Neutrophil (primary cell): ENCODE data around the gene DBH.

Experiments
- H3K27ac ChIP-seq: fragments of 200-600 bp; sonication (generic); 2 replicates; pipeline ENCODE4 v1.5.1; 2016; ENCODE audit warnings: mild to moderate bottlenecking, moderate library complexity
- H3K27me3 ChIP-seq: fragments of 200-600 bp; sonication (generic); 2 replicates; pipeline ENCODE4 v1.6.0; 2016; ENCODE audit warnings: mild to moderate bottlenecking
- H3K36me3 ChIP-seq: fragments of 200-600 bp; sonication (generic); 2 replicates; pipeline ENCODE4 v1.5.1; 2017
- H3K4me1 ChIP-seq, 2 experiments: fragments of 200-600 bp in 1 of 2; sonication (generic) in 1 of 2; 1 replicate in 1 of 2; 2 replicates in 1 of 2; pipeline versions ENCODE4 v1.5.1 to v1.6.1; 2013 to 2016; ENCODE audit warnings: low read depth in 1 of 2, low read length in 1 of 2, mild to moderate bottlenecking in 1 of 2, moderate library complexity in 1 of 2; ENCODE audit not compliant: control insufficient read depth in 1 of 2, insufficient read depth in 1 of 2
- H3K4me3 ChIP-seq, 2 experiments: fragments of 200-600 bp in 1 of 2; sonication (generic) in 1 of 2; 1 replicate in 1 of 2; 2 replicates in 1 of 2; pipeline ENCODE4 v1.5.1; 2013 to 2016; ENCODE audit warnings: low read depth in 1 of 2, low read length in 1 of 2, mild to moderate bottlenecking in 1 of 2, moderate library complexity in 1 of 2
- H3K9me3 ChIP-seq: fragments of 200-600 bp; sonication (generic); 2 replicates; pipeline ENCODE4 v1.5.1; 2016
- CTCF ChIP-seq: fragments of 200-600 bp; sonication (generic); IDR thresholded peaks from 2 replicates; pipeline ENCODE4 v1.5.1; 2016; ENCODE audit warnings: antibody characterized with exemption

Gene DBH

GRCh38 chr9:133608382-133608781 is 27.8 kb upstream of the DBH start:
- H3K9me3 ChIP-seq: no peaks in the 10 kb centered on the region
- no peak overlapping the region for H3K4me3 ChIP-seq
- H3K27ac ChIP-seq: no peak overlapping the region
- peaks cover 69% of the 10 kb centered on the region for H3K27me3 ChIP-seq
- no peaks in the 10 kb centered on the region for H3K36me3 ChIP-seq
- no peaks in the 10 kb centered on the region for H3K4me1 ChIP-seq
- TF ChIP-seq CTCF: no peak

GRCh38 chr9:133608889-133609288 is 27.3 kb upstream of the DBH start:
- Histone ChIP-seq H3K4me1 (no peaks in the 10 kb centered on the region), H3K4me3 (no peak overlapping the region), H3K9me3 (no peaks in the 10 kb centered on the region), H3K27ac (no peak overlapping the region), H3K27me3 (peaks cover 71% of the 10 kb centered on the region), H3K36me3 (no peaks in the 10 kb centered on the region)
- no peak for TF ChIP-seq CTCF

- H3K27ac ChIP-seq: no peak within 1 kb of the TSS
- no peaks in the 10 kb centered on the region for H3K9me3 ChIP-seq
- no peak within 1 kb of the TSS for H3K4me3 ChIP-seq
- TF ChIP-seq CTCF: no peak
- peaks cover 72% of the 10 kb centered on the region for H3K27me3 ChIP-seq
- H3K36me3 ChIP-seq: no peaks in the 10 kb centered on the region
- no peaks in the 10 kb centered on the region for H3K4me1 ChIP-seq
Measured at GRCh38 chr9:133609311-133610098, 26.7 kb upstream of the DBH start, which contains the start of gene FAM163B. Gene FAM163B (minus strand): TSS chr9:133609389. CDS start chr9:133580223, 29,166 bp downstream.

GRCh38 chr9:133610845-133611244 is 25.3 kb upstream of the DBH start:
- Histone ChIP-seq H3K4me3 (no peak overlapping the region), H3K27me3 (peaks cover 83% of the 10 kb centered on the region)

GRCh38 chr9:133612051-133612450 is 24.1 kb upstream of the DBH start:
- H3K36me3 ChIP-seq: no peaks in the 10 kb centered on the region
- TF ChIP-seq CTCF: no peak
- H3K9me3 ChIP-seq: no peaks in the 10 kb centered on the region
- peaks cover 75% of the 10 kb centered on the region for H3K27me3 ChIP-seq
- H3K4me3 ChIP-seq: no peak overlapping the region
- no peak overlapping the region for H3K27ac ChIP-seq
- H3K4me1 ChIP-seq: no peaks in the 10 kb centered on the region

More at GRCh38 chr9:133610845-133611244, 25.3 kb upstream of the DBH start:
- Histone ChIP-seq H3K9me3 (no peaks in the 10 kb centered on the region), H3K4me1 (no peaks in the 10 kb centered on the region), H3K36me3 (no peaks in the 10 kb centered on the region), H3K27ac (no peak overlapping the region)
- no peak for TF ChIP-seq CTCF
